Measurements from ENCODE around the gene LPO.

LPO gene

DNA sequence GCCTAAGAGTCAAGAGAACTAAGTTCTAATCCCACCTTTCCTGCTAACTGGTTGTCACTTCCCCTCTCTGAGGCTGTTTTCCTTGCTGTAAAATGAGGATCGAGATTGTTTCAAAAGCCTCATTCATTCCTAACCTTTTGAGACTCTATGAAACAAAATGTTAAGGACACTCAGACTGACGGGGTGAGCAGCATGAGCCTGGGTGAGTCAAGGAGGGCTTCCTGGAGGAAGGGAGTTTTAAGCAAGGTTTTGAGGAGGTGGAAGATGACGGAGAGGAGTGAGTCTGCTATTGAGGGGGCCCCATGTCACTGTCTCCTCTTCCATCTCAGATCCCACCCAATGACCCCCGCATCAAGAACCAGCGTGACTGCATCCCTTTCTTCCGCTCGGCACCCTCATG is 41.8 kb upstream of the LPO start:
- TF ChIP-seq CTCF (IDR thresholded peaks at IDR 0.05; ENCODE audit: control insufficient read depth, extremely low read depth, insufficient read depth), result no peak
- no peak for DNase-seq (ENCODE audit: low read depth)
- H3K4me3 ChIP-seq (ENCODE audit: low read depth, low read length), result no peak overlapping the region

DNA sequence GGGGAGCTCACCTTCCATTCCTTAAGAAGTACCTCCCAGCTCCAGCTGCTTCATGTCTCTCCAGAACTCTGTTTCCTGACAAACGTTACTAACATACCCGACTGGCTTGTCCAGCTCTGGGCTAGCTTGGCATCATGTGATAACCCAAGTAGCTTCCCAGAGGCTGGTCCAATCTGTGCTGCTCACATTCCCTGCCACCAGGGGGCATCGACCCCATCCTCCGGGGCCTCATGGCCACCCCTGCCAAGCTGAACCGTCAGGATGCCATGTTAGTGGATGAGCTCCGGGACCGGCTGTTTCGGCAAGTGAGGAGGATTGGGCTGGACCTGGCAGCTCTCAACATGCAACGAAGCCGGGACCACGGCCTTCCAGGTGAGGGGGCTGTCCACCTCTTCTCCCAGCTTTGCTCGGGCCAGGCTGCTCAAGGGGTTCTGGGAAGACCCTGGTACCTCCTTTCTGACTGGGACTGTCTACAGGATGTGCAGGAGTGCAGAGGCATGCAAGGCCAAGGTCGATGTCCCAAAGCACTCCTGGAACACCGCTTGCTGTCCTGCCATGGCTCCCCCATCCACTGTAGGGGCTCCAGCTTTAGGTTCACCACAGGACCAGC is 38.3 kb upstream of the LPO start:
- TF ChIP-seq CTCF (IDR thresholded peaks at IDR 0.05; ENCODE audit: control insufficient read depth, extremely low read depth, insufficient read depth), result peak; percentile 63
- H3K4me3 ChIP-seq (ENCODE audit: low read depth, low read length), result no peak overlapping the region
- peak; percentile 71 for DNase-seq (ENCODE audit: low read depth)

GRCh38 chr17:58202859-58203258 is 35.5 kb upstream of the LPO start:
- TF ChIP-seq CTCF (IDR thresholded peaks at IDR 0.05; ENCODE audit: control insufficient read depth, extremely low read depth, insufficient read depth), result no peak
- H3K4me3 ChIP-seq (ENCODE audit: low read depth, low read length), result no peak overlapping the region
- no peak for DNase-seq (ENCODE audit: low read depth)

DNA sequence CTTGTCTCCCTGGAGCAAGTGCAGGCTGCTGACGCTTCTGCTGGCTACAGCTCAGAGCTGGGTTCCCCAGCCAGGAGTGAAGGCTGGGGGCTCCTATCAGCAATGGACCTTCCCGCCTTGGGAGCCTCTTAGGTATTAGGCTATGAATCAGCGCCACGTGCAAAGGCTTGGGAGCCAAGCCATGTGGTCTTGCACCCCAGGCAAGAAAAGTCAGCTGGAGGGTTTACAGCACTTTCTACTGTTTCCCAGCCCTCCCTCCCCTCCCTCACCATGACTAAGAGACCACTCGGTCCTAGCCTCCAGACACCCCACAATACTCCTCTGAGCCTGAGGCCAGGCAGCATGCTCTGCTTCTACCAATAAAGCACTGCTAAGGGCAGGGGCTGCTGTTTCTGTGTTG is 33.6 kb upstream of the LPO start:
- H3K4me3 ChIP-seq (ENCODE audit: low read depth, low read length), result no peak overlapping the region
- DNase-seq (ENCODE audit: low read depth), result no peak
- TF ChIP-seq CTCF (IDR thresholded peaks at IDR 0.05; ENCODE audit: control insufficient read depth, extremely low read depth, insufficient read depth), result no peak

DNA sequence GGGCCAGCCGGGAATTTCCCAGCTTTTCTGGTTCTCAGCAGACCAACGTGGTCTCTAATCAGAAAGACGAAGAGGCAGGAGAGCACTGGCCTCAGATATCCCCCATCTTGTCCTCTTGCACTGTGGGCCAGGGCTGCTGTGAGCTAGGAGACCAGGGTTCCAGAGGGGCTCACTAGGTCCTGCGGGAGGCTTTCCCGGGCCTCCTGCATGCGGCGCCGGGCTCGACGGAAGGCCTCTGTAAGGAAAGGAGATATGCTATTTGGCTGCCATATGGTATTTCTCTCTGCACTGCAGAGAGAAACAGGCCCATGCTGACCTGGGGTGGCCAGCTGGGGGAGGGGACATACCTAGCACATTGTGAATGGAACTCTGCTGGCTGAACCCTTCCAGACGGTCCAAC is 32.4 kb upstream of the LPO start:
- TF ChIP-seq CTCF (IDR thresholded peaks at IDR 0.05; ENCODE audit: control insufficient read depth, extremely low read depth, insufficient read depth), result no peak
- no peak overlapping the region for H3K4me3 ChIP-seq (ENCODE audit: low read depth, low read length)
- no peak for DNase-seq (ENCODE audit: low read depth)

- no peak for TF ChIP-seq CTCF (IDR thresholded peaks at IDR 0.05; ENCODE audit: control insufficient read depth, extremely low read depth, insufficient read depth)
- no peak for DNase-seq (ENCODE audit: low read depth)
- H3K4me3 ChIP-seq (ENCODE audit: low read depth, low read length), result no peak overlapping the region
Observed at GRCh38 chr17:58207451-58207850, 30.9 kb upstream of the LPO start.

- no peak for DNase-seq (ENCODE audit: low read depth)
- no peak for TF ChIP-seq CTCF (IDR thresholded peaks at IDR 0.05; ENCODE audit: control insufficient read depth, extremely low read depth, insufficient read depth)
- no peak overlapping the region for H3K4me3 ChIP-seq (ENCODE audit: low read depth, low read length)
Observed at GRCh38 chr17:58208344-58208743, 30.0 kb upstream of the LPO start.
